Measurements from ENCODE around the gene KRTAP1-1. TPM values are rescaled to one million over a fixed set of nuclear protein-coding genes. Genes with fewer than 3 reads are reported as not detected.

Gene KRTAP1-1
- total RNA-seq, 1 experiment from 2014 or later: not detected

- DNase-seq (ENCODE audit: low spot score) (no peak), ATAC-seq (no peak)
- no peaks in the 10 kb centered on the region for H3K27me3 Mint-ChIP-seq (ENCODE audit: low read depth)
- H3K4me1 Mint-ChIP-seq: peaks cover 24% of the 10 kb centered on the region
- H3K9me3 Mint-ChIP-seq: peaks cover 6% of the 10 kb centered on the region
- no peak for TF ChIP-seq NFE2L1 (CRISPR knock-in tag; IDR thresholded peaks at IDR 0.05)
- TF ChIP-seq MLX (CRISPR knock-in tag; IDR thresholded peaks at IDR 0.05): no peak
- no peak for TF ChIP-seq HMGXB4 (CRISPR knock-in tag; IDR thresholded peaks at IDR 0.05)
- TF ChIP-seq OVOL2 (CRISPR knock-in tag; IDR thresholded peaks at IDR 0.05; ENCODE audit: borderline replicate concordance): no peak
- TF ChIP-seq MXD4 (CRISPR knock-in tag; IDR thresholded peaks at IDR 0.05; ENCODE audit: borderline replicate concordance): no peak
- TF ChIP-seq NR1H2 (CRISPR knock-in tag; IDR thresholded peaks at IDR 0.05): no peak
- TF ChIP-seq ZNF232 (CRISPR knock-in tag; IDR thresholded peaks at IDR 0.05): no peak
- no peak for TF ChIP-seq ZBTB43 (CRISPR knock-in tag; IDR thresholded peaks at IDR 0.05)
- no peak for TF ChIP-seq TP53 (CRISPR knock-in tag; IDR thresholded peaks at IDR 0.05)
- TF ChIP-seq TCF7 (CRISPR knock-in tag; IDR thresholded peaks at IDR 0.05; ENCODE audit: low read depth): no peak
- TF ChIP-seq IRF1 (CRISPR knock-in tag; IDR thresholded peaks at IDR 0.05): no peak
- TF ChIP-seq GTF2I (CRISPR knock-in tag; conservative IDR thresholded peaks at IDR 0.05): no peak
- H3K4me3 Mint-ChIP-seq: no peak overlapping the region
- ChIA-PET CTCF (no interaction called here), POLR2A (no interaction called here)
- H3K27ac Mint-ChIP-seq: no peak overlapping the region
- H3K36me3 Mint-ChIP-seq: peaks cover 4% of the 10 kb centered on the region; the same call in 1 of the 2 replicates
Measured at GRCh38 chr17:41052566-41052965, 11.3 kb upstream of the KRTAP1-1 start.

- Mint-ChIP-seq H3K27me3 (ENCODE audit: low read depth) (no peaks in the 10 kb centered on the region; the same call in 1 of the 2 replicates), H3K36me3 (no peaks in the 10 kb centered on the region), H3K27ac (no peak overlapping the region), H3K4me1 (peaks cover 24% of the 10 kb centered on the region), H3K9me3 (peaks cover 2% of the 10 kb centered on the region; the same call in 1 of the 2 replicates), H3K4me3 (no peak overlapping the region)
- DNase-seq (ENCODE audit: low spot score) (no peak), ATAC-seq (no peak)
- ChIA-PET POLR2A (no interaction called here), CTCF (interaction anchor here (0.6 kb wide), 1 partner anchor 419 kb away, joined by 4 read pairs; no protein-coding TSS in a partner anchor)
- TF ChIP-seq MLX (CRISPR knock-in tag; IDR thresholded peaks at IDR 0.05) (no peak), JAZF1 (CRISPR knock-in tag; IDR thresholded peaks at IDR 0.05) (no peak), TEAD1 (CRISPR knock-in tag; IDR thresholded peaks at IDR 0.05) (no peak), MYBL2 (CRISPR knock-in tag; IDR thresholded peaks at IDR 0.05) (no peak), SOX15 (CRISPR knock-in tag; IDR thresholded peaks at IDR 0.05) (no peak), ESRRA (CRISPR knock-in tag; IDR thresholded peaks at IDR 0.05; ENCODE audit: borderline replicate concordance) (no peak), CDX4 (CRISPR knock-in tag; IDR thresholded peaks at IDR 0.05; ENCODE audit: borderline replicate concordance) (no peak), ZNF396 (CRISPR knock-in tag; IDR thresholded peaks at IDR 0.05; ENCODE audit: borderline replicate concordance) (no peak)
Measured at GRCh38 chr17:41049110-41049509, 7.9 kb upstream of the KRTAP1-1 start.
